GM23248 (cell line): ENCODE measurements around the gene RCVRN.

Experiments used
- EZH2 ChIP-seq: fragments of 200-600 bp; sonication (generic); IDR thresholded peaks from 2 replicates; pipeline ENCODE4 v1.6.1; 2018; ENCODE audit warnings: antibody characterized with exemption, mild to moderate bottlenecking; ENCODE audit not compliant: insufficient read depth, poor library complexity, severe bottlenecking
- EZH2phosphoT487 ChIP-seq: fragments of 200-600 bp; sonication (generic); IDR thresholded peaks from 2 replicates; pipeline ENCODE4 v1.6.1; 2018; ENCODE audit warnings: antibody characterized with exemption, moderate library complexity, mild to moderate bottlenecking, low read depth; ENCODE audit not compliant: insufficient read depth

GRCh38 chr17:9898812-9899211 lies 6.3 kb downstream of the RCVRN start:
- TF ChIP-seq EZH2 = no peak
- TF ChIP-seq EZH2phosphoT487 = no peak
